ENCODE measurements around the gene GNB2.
"Not testable (repeated sequence)": the region's sequence is repeated elsewhere in the genome, so short reads cannot be mapped to it uniquely, and the experiment has no call there.

GNB2 gene

GRCh38 chr7:100696123-100696521, 22.6 kb downstream of the GNB2 start:
- no peak for DNase-seq

- no peak for DNase-seq
These were observed 25.5 kb downstream of the GNB2 start for GRCh38 chr7:100699018-100699417.

GRCh38 chr7:100701089-100701488, 27.5 kb downstream of the GNB2 start:
- not testable (repeated sequence) for DNase-seq

GRCh38 chr7:100705320-100705752, 31.8 kb downstream of the GNB2 start:
- DNase-seq = peak in 13 of 14 donors; percentile 32 to 85 (median 68)

- peak; percentile 56 to 98 (median 93) for DNase-seq
These were observed 32.5 kb downstream of the GNB2 start, which contains the start of gene POP7 for GRCh38 chr7:100705753-100706671. POP7 (plus strand) TSS chr7:100706121; CDS start chr7:100706831, 710 bp downstream.

- no peak for DNase-seq
These were observed 33.3 kb downstream of the GNB2 start for GRCh38 chr7:100706672-100707311.

- DNase-seq = no peak
These were observed 34.9 kb downstream of the GNB2 start for GRCh38 chr7:100708395-100708794.

- no peak for DNase-seq
These were observed 36.9 kb downstream of the GNB2 start for GRCh38 chr7:100710452-100710851.

GRCh38 chr7:100711369-100711768, 37.8 kb downstream of the GNB2 start:
- DNase-seq = no peak

GRCh38 chr7:100714725-100715124, 41.2 kb downstream of the GNB2 start:
- DNase-seq = no peak

GRCh38 chr7:100717073-100717472, 43.5 kb downstream of the GNB2 start:
- DNase-seq = not testable (repeated sequence)

GRCh38 chr7:100719523-100720278, 46.2 kb downstream of the GNB2 start:
- DNase-seq = no peak

GRCh38 chr7:100720279-100720670, 46.7 kb downstream of the GNB2 start, which contains the start of gene EPO:
EPO (plus strand) TSS chr7:100720468; CDS start chr7:100720981, 513 bp downstream.
- DNase-seq = no peak

- no peak for DNase-seq
These were observed 47.3 kb downstream of the GNB2 start for GRCh38 chr7:100720671-100721504.

- DNase-seq = no peak
These were observed 47.9 kb downstream of the GNB2 start for GRCh38 chr7:100721505-100721812.

- no peak for DNase-seq
These were observed 49.1 kb downstream of the GNB2 start for GRCh38 chr7:100722480-100723212.

GRCh38 chr7:100723732-100724275, 50.3 kb downstream of the GNB2 start:
- no peak for DNase-seq

- DNase-seq = not testable (repeated sequence)
These were observed 50.8 kb downstream of the GNB2 start for GRCh38 chr7:100724364-100724763.

GRCh38 chr7:100726996-100727761, 53.6 kb downstream of the GNB2 start:
- no peak for DNase-seq

- no peak for DNase-seq
These were observed 54.7 kb downstream of the GNB2 start for GRCh38 chr7:100728196-100728595.

Data from C1 segment of cervical spinal cord (tissue), 14 donors.